ENCODE results near the gene EIPR1.

The EIPR1 gene

DNA sequence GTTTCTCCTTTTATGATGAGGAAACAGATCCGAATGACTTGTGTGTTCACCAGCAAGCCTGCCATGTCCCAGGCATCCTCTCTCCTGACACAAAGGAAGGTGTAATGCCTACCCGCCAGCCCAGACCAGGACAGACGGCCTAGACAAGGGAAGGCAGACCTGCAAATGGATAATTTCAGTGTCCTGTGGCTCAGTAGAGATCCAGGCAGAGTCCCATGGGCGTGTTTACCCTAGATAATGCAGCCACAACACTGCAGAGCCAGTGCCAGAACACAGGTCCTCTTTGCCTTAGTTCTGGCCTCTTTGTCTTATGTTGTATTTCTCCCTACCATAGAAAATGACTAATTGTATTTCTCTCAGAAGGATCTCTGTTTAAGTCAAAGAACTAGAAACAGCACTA, 14.6 kb upstream of the EIPR1 start (continued):
- TF ChIP-seq CSDC2 (CRISPR knock-in tag; IDR thresholded peaks at IDR 0.05) (no peak), RARB (CRISPR knock-in tag; IDR thresholded peaks at IDR 0.05) (no peak), OSR1 (CRISPR knock-in tag; IDR thresholded peaks at IDR 0.05) (no peak)

- ATAC-seq: no peak
- TF ChIP-seq ARNTL (CRISPR knock-in tag; IDR thresholded peaks at IDR 0.05; ENCODE audit: borderline replicate concordance, low read depth): no peak
- no peak for TF ChIP-seq TSHZ2 (CRISPR knock-in tag; IDR thresholded peaks at IDR 0.05)
- TF ChIP-seq GLIS3 (CRISPR knock-in tag; IDR thresholded peaks at IDR 0.05): no peak
- TF ChIP-seq OSR1 (CRISPR knock-in tag; IDR thresholded peaks at IDR 0.05): no peak
- TF ChIP-seq BACH2 (CRISPR knock-in tag; IDR thresholded peaks at IDR 0.05; ENCODE audit: borderline replicate concordance): no peak
- TF ChIP-seq CSDC2 (CRISPR knock-in tag; IDR thresholded peaks at IDR 0.05): no peak
- no peak for TF ChIP-seq TCF4 (CRISPR knock-in tag; IDR thresholded peaks at IDR 0.05; ENCODE audit: borderline replicate concordance)
- TF ChIP-seq POU6F1 (CRISPR knock-in tag; IDR thresholded peaks at IDR 0.05; ENCODE audit: borderline replicate concordance, low read depth): no peak
- TF ChIP-seq PPARA (CRISPR knock-in tag; IDR thresholded peaks at IDR 0.05; ENCODE audit: borderline replicate concordance): no peak
- TF ChIP-seq ZFP30 (CRISPR knock-in tag; IDR thresholded peaks at IDR 0.05): no peak
- no peak for TF ChIP-seq ZNF8 (CRISPR knock-in tag; IDR thresholded peaks at IDR 0.05)
- TF ChIP-seq PATZ1 (CRISPR knock-in tag; IDR thresholded peaks at IDR 0.05; ENCODE audit: borderline replicate concordance): no peak
Observed at GRCh38 chr2:3390041-3390440, 12.4 kb upstream of the EIPR1 start.

DNA sequence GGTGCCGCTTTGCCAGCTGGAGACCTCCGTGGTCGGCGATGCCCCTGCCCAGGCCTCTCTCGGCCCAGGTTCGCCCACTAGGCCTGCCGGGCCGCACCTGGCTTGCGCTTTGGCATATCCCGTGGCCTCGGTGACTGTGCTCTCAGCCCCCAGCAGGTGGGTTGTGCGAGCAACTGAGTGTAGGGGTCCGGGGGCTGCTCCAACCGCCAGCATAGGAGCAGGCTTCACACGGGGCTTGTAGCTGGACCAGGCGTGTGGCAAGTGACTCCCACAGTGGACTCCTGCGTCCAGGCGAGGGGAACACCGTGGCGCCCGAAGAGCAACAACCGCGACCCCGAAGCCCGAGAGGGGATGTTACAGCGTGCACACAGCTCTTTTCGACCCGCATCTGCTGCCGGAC, 11.6 kb upstream of the EIPR1 start:
- no peak for TF ChIP-seq SNAI2 (CRISPR knock-in tag; IDR thresholded peaks at IDR 0.05)
- no peak for TF ChIP-seq POU6F1 (CRISPR knock-in tag; IDR thresholded peaks at IDR 0.05; ENCODE audit: borderline replicate concordance, low read depth)
- TF ChIP-seq ZFP30 (CRISPR knock-in tag; IDR thresholded peaks at IDR 0.05): no peak
- no peak for TF ChIP-seq OSR1 (CRISPR knock-in tag; IDR thresholded peaks at IDR 0.05)
- TF ChIP-seq CREB5 (CRISPR knock-in tag; IDR thresholded peaks at IDR 0.05; ENCODE audit: low read depth): no peak
- no peak for ATAC-seq

GRCh38 chr2:3388412-3388738, 10.8 kb upstream of the EIPR1 start:
- TF ChIP-seq PATZ1 (CRISPR knock-in tag; IDR thresholded peaks at IDR 0.05; ENCODE audit: borderline replicate concordance): no peak
- no peak for ATAC-seq
